Measurements from ENCODE around the gene ORAI2.

GRCh38 chr7:102447311-102447710 lies 13.9 kb downstream of the ORAI2 start:
- TF ChIP-seq CTCF (IDR thresholded peaks at IDR 0.05) (no peak), EP300 (IDR thresholded peaks at IDR 0.05) (no peak)
